GM19467 (cell line): Measurements from ENCODE around the gene FBXW5.

ENCODE experiments used
- ATAC-seq: cut with Tn5 transposase; IDR thresholded peaks from one replicate; pipeline ENCODE4 v1.9.1; 2021; ENCODE audit warnings: mild to moderate bottlenecking, moderate library complexity; ENCODE audit not compliant: unreplicated experiment

FBXW5 gene

GRCh38 chr9:136936645-136937170, 7.8 kb downstream of the FBXW5 start:
- no peak for ATAC-seq

DNA sequence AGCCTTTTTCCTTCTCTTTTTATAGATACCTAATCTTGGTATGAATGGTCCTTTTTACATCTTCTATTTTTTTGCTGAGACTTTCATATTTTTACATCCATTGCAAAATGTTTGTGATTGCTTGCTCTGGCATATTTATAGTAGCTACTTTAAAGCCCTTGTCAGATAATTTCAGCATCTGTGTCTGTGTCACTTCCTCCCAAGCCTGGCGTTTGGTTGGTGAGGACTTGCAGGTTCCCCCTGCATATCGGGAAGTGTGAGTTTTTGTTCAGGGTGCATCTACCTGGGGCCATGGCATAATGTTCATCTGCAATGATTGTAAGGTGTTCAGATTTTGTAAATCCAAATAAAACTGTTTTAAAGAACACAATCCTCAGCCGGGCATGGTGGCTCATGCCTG, 8.9 kb downstream of the FBXW5 start:
- no peak for ATAC-seq

DNA sequence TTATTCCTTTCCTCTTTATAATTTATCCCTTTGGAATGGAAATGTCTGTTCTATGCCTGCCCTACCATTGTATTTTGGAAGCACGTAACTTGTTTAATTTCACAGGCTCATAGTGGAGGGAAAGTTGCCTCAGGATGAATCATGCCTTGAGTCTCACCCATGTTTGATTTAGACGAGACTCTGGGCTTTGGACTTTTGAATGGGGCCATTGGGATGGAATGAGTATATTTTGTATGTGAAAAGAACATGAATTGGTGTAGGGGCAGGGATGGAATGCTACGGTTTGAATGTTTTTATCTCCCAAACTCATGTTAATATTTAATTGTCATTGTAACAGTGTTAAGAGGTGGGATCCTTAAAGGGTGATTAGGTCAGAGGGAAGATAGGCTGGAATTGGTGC, 10.3 kb downstream of the FBXW5 start:
- no peak for ATAC-seq

GRCh38 chr9:136931611-136932130, 12.9 kb downstream of the FBXW5 start:
- ATAC-seq: no peak

- ATAC-seq: no peak
Measured at GRCh38 chr9:136930014-136930413, 14.5 kb downstream of the FBXW5 start.

GRCh38 chr9:136928591-136928990, 15.9 kb downstream of the FBXW5 start:
- ATAC-seq: no peak

- no peak for ATAC-seq
Measured at GRCh38 chr9:136927343-136928271, 16.9 kb downstream of the FBXW5 start.

GRCh38 chr9:136926749-136927148, 17.8 kb downstream of the FBXW5 start:
- no peak for ATAC-seq

- no peak for ATAC-seq
Measured at GRCh38 chr9:136926154-136926704, 18.3 kb downstream of the FBXW5 start.

DNA sequence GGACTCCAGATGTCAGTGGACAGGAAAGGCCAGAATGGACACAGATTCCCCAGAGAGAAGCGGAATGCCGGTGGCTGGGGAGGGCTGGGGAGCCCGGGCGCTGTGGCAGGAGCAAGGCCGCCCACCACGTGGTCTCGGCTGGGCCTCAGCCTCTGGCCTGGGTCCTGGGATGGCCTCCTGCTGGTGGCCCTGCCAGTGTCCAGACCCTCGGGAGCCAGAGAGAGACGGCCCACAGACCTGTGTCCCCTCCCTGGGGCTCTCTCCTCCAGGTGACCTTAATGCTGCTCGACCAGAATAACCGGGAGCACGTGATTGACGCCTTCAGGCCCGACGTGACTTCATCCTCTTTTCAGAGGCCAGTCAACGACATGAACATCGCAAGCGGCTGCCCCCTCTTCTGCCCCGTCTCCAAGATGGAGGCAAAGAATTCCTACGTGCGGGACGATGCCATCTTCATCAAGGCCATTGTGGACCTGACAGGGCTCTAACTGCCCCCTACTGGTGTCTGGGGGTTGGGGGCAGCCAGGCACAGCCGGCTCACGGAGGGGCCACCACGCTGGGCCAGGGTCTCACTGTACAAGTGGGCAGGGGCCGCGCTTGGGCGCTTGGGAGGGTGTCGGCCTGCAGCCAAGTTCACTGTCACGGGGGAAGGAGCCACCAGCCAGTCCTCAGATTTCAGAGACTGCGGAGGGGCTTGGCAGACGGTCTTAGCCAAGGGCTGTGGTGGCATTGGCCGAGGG, 19.0 kb downstream of the FBXW5 start:
- no peak for ATAC-seq

DNA sequence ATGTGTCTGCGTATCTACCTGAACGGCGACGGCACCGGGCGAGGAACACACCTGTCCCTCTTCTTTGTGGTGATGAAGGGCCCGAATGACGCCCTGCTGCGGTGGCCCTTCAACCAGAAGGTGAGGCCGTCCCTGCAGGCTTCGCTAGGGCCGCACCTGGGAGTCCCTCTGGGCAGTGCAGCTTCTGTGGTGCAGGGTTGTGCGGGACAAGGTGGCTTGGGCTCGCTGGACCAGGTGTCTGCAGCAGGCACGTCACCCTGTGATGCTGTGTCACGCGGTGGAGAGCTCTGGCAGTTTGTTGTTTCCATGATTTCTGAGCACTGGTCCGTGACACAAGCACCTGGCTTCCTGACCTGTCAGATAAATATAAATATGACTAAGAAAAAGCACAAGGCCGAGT, 20.7 kb downstream of the FBXW5 start:
- ATAC-seq: no peak

DNA sequence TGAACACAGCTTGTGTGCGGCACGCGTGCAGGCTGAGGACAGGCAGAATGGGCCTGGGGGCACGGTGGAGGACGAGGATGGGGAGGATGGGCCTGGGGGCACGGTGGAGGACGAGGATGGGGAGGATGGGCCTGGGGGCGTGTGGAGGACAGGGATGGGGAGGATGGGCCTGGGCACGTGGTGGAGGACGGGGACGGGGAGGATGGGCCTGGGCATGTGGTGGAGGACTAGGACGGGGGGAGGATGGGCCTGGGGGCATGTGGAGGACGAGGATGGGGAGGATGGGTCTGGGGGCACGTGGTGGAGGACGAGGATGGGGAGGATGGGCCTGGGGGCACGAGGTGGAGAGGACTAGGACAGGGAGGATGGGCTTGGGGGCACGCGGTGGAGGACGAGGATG, 22.0 kb downstream of the FBXW5 start:
- no peak for ATAC-seq

GRCh38 chr9:136921718-136922117, 22.8 kb downstream of the FBXW5 start:
- ATAC-seq: no peak

DNA sequence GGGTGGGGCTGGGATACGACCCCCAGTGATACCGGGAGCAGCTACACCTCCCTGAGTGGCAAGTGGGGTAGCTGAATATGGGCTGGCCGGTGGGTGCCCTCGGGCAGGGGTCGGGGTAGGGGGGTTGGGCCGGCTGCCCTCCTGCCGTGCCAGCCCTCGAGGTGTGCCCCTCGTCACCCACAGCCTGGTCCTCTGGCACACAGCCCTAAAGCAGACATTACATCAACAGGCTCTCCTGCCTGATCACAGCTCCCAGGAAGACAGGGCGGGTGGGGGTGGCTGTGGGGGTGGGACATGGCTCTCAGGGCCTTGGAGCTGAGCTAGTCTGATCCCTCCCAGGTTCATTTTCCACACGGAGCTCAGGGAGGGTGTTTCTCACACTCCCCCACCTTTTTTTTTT, 23.2 kb downstream of the FBXW5 start:
- no peak for ATAC-seq

DNA sequence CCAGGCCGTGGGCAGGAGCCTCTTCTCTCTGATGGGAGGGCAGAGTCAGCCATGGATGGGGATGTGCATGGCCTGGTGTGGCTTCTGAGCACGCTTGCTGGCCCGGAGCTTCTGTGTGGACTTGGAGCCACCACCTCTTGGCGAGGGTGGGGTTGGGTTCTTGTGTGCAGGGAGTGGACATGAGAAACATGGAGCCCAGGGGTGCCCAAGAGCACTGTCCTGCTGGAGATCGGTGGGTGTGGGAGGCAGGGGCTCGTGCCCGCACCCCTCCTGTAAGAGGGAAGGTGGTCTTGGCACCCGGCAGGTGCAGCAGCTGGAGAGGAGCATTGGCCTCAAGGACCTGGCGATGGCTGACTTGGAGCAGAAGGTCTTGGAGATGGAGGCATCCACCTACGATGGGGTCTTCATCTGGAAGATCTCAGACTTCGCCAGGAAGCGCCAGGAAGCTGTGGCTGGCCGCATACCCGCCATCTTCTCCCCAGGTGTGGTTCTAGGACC, 23.8 kb downstream of the FBXW5 start:
- ATAC-seq: no peak

DNA sequence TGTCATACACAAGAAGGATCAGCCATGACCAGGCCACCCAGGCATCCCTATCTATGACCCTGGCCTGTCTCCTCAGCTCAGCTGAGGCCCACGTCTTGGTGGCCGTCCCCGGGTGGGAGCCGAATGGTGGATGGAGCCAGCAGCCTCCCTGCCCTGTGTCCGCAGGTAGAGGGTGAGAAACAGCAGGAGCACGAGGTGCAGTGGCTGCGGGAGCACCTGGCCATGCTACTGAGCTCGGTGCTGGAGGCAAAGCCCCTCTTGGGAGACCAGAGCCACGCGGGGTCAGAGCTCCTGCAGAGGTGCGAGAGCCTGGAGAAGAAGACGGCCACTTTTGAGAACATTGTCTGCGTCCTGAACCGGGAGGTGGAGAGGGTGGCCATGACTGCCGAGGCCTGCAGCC, 24.5 kb downstream of the FBXW5 start:
- ATAC-seq: no peak

GRCh38 chr9:136917902-136918301, 26.6 kb downstream of the FBXW5 start:
- ATAC-seq: no peak

DNA sequence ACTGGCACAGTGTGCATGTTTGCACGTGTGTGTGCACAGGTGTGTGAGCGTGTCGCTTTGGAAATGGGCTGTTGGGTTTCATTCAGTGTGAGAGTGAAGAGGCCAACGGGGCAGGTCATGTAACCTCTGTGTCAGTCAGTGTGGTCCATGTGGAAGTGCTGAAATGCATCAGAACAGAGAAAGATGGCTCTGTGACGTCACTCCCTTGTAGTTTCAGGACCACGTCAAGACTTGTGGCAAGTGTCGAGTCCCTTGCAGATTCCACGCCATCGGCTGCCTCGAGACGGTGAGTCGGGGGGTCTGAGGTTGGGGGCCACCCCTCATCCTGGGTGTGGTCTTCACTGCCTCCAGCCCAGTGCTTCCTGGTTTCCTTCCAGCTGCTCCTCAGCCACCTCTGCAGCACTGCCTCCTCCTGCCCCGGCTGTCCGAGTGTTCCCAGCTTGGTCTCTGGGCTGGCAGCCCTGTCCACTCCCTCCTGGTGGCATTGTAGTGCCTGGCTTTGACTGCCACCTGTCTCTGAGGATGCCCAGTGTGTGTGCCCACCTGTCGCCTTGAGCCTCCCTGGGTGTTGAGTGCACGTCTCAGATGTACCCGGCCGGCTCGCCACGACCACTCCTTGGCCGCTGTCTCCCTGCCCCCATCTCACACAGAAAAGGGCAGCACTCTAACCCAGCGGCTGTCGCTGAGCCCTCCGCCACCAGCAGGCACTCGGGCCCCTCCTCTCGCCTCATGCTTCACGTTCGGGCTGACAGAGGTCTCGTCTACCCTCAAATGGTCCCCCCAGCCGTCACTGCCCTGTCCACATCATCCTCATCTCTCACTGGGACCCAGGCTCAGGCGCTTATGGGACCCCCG, 28.0 kb downstream of the FBXW5 start:
- no peak for ATAC-seq

DNA sequence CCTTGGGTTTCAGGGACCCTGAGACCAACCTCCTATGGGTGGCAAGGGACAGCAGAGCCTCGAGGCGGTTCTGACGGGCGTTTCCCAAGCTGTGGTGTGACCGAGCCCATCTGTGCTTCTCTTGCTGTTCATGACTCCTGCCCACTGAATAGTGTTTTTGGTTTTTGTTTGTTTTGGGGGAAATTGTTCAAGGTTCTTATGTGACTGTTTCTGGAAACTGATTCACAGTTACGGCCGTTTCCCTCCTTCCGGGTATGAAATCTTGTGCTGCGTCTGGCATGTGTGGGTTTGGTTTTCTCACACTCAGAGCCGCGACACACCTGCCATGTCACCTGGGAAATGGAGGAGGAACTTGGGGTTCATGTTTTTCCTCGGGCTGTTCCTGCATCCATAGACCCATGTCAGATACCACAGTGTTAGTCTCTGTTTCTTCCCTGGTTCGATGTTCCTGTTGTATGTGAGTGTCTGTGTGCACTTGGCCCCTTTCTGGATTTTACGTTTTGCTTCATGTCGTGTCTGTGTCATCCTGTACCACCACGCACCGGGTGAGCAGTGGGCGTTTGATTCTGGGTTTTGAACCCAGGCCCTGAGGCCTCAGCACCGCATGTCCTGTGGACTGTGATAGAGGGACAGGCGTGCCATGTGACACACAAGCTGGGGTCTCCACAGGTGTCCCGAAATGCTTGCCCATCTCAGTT, 28.8 kb downstream of the FBXW5 start:
- no peak for ATAC-seq
